ENCODE measurements around the gene TCN1.
"Not testable (repeated sequence)": the region's sequence is repeated elsewhere in the genome, so short reads cannot be mapped to it uniquely, and the experiment has no call there.

The TCN1 gene

DNA sequence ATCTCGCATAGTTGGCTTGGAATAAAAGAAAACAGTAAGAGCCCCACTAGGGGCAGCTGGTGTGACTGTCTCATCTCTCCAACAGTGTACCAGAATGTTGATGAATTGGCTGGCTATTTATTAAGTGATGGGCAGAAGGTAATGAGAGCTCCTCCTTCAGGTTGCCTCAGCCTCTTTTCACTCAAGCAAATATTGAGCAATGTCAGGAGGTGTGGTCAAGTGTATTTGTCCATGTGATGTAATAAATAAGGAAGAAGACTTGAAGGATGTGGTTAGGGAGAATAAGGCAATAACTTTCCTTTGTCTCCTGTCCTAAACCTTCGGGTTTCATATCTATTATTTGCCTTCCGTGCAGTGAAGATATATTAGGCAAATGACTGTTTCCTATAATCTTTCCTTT lies at the start of gene TCN1:
TCN1 (minus strand) TSS at position 91 of the 400 bp plus-strand sequence; CDS start at position 74, 17 bp downstream.
- DNase-seq, result no peak

DNA sequence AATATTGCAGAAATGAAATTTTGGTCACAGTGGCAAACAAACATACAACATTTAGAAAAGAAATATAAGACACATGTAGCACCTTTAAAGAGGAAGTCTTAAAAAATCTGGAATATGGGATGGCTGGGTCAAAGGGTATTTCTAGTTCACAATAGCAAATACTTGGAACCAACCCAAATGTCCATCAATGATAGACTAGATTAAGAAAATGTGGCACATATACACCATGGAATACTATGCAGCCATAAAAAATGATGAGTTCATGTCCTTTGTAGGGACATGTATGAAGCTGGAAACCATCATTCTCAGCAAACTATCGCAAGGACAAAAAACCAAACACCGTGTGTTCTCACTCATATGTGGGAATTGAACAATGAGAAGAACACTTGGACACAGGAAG lies 37.3 kb upstream of the TCN1 start:
- not testable (repeated sequence) for DNase-seq

DNA sequence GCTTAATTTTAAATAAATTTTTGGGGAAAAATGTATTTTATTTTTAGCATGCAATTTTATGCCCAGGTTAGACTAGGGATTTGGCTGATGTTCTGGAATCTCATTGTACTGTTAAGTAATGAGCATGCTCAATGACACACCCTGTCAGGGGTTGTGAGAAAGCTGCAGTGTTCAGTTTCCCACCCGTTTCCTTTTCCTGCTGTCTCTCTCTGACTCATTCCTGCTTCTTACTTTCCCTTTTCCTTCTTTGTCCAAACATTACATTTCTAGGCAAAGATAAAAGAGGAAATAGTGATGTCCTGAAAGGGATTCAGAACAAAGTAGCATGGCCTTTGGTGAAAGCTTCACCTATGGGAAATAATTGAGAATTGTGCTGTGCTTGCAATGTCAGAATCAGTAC lies 35.0 kb upstream of the TCN1 start:
- no peak for DNase-seq

- DNase-seq, result no peak
Observed at GRCh38 chr11:59900366-59901126, 34.3 kb upstream of the TCN1 start.

DNA sequence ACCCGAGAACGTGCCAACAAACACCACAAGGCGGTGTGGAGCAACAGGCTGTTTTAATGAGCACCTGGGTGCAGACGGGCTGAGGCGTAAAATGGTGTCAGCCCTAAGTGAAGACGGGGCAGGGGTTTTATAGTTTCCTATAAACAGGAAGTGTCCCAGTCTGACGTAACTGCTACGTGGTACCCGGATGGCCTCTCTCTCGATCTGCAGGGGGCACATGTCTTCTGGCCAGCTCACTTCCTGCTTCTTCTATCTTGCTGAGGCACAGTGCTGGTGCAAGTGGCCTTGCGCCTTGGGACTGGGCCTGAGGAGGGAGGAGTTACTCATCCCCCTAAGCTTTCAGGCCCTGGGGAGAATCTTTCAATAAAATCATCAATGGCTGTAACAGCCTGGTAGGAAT lies 33.2 kb upstream of the TCN1 start:
- DNase-seq, result no peak

GRCh38 chr11:59898650-59899049 lies 32.4 kb upstream of the TCN1 start:
- DNase-seq, result no peak

DNA sequence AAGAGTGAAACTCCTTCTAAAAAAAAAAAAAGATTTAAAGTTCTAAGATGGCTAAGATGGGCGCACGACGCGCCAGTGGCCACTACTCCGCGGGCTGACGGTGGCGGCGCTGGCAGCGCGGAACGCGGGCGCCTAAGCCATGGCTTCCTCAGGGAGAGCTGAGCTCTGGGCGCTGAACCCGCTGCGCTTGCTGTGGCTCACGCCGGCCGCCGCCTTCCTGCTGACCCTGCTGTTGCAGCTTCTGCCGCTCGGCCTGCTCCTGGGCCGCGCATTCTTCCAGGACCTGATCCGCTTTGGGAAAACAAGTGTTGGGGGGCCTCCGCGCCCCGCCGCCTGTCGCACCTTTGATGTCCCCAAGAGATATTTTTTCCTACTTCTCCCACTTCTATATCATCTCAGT lies 31.8 kb upstream of the TCN1 start:
- DNase-seq, result no peak

DNA sequence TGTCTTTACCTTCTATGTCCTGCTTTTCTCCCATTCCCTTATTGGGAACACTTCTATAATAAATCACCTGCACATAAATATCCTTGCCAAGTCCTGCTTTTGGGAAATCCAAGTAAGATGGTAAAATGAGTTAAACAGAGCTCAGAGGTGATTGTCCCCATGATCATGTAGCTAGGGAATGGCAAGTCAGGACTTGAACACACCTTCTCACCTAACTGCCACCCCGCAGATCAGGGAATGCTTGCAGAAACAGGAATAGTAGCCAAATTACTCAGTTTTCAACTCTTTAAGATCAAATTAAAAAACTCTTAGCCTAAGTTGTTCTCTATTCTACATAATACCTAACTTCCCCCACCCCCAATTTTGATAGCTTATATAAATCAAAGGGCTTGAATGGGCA lies 28.3 kb upstream of the TCN1 start:
- DNase-seq, result no peak

- no peak for DNase-seq
Observed at GRCh38 chr11:59891781-59892181, 25.5 kb upstream of the TCN1 start.

- not testable (repeated sequence) for DNase-seq
Observed at GRCh38 chr11:59887156-59887555, 20.9 kb upstream of the TCN1 start.

- DNase-seq, result no peak
Observed at GRCh38 chr11:59883597-59883996, 17.3 kb upstream of the TCN1 start.

- no peak for DNase-seq
Observed at GRCh38 chr11:59879567-59879966, 13.3 kb upstream of the TCN1 start.

DNA sequence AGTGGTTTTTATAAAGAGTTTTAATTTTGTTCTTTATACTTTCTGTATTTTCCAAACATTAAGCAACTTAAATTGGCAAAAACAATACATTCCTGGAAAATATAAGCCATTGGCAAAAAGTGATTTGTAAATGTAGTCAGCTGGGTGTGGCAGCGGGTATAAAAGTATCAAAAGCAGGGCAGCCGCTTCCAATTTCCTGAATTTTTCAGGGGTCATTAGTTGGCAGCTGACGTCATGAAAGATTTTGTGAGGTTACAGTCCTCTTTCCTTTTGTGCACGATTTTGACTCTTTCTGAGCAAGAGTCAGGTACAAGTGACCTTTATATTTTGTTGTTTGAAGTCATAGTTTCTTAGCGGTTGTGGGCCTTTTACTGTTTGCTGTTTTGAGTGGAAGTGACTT lies 12.3 kb upstream of the TCN1 start, which contains the start of gene OOSP3:
OOSP3 (plus strand) TSS at position 208 of the 400 bp plus-strand sequence; CDS start at position 235, 27 bp downstream.
- no peak for DNase-seq

- DNase-seq, result no peak
Observed at GRCh38 chr11:59877784-59878183, 11.5 kb upstream of the TCN1 start.

GRCh38 chr11:59877325-59877724 lies 11.0 kb upstream of the TCN1 start:
- DNase-seq, result no peak

DNA sequence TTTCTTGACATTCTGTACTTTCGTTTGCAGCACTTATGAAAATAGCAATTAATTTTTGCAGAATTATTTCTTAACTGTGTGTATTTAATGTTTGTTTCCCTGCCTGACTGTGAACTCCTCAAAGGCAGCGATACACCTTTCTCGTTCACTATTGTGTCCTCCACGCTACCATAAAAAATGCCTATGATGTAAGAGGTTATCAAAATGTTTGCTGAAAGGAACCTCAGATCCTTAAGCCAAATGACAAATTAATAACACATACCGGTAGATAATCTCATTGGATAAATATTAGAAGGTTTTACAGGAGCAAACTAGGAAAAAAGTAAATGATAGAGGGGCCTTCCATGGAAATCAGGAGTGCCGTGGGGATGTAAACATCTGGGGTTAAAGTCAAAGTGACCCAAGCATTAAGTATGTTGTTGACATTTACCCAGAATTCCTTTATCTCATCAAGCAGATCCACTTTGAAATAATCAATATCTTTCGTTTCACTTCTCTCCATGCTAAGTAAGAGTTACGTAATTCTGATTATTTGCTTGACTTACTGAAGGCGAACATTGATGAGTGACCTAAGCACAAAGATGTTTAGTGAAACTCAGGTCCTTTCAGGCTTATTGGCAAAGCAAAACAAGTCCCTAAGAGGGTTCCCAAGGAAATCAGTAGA lies 9.7 kb upstream of the TCN1 start:
- DNase-seq, result no peak

DNA sequence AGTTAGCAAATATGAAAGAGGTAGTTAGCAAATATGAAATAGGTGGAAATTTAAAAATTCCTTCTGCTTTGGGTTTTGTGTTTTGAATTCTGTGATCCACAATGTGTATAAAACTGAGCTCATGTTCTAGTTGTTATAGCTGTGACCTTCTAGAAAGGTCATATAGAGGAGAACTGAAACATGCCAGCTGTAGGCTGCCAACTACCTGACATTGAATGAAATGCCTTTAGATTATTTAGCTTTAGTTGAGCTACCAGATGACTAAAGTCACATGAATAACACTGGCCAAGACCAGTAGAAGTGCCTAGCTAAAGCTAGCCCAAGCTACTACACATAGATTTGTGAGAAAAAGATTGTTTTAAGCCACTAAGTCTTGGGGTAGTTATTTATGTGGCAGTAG lies 5.8 kb upstream of the TCN1 start:
- no peak for DNase-seq

DNA sequence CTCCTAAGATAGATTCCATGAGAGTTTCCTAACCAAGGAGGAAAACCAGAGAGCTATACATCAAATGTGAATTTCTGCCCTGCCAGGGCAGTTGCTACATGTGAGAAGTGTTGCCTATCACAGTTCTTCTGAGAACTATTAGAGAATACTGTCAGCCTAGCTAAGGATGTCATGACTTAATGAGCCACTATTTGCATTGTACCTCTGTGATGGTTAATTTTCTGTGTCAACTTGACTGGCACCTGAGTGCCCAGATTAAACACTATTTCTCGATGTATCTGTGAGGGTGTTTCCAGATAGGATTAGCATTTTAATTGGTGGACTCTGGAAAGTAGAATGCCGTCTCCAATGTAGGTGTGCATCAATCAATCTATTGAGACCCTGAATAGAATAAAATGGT lies 1.7 kb upstream of the TCN1 start:
- DNase-seq, result no peak

GRCh38 chr11:59866836-59867235 lies 549 bp upstream of the TCN1 start:
- DNase-seq, result no peak

GRCh38 chr11:59865031-59865430 lies 1.3 kb downstream of the TCN1 start:
- no peak for DNase-seq

DNA sequence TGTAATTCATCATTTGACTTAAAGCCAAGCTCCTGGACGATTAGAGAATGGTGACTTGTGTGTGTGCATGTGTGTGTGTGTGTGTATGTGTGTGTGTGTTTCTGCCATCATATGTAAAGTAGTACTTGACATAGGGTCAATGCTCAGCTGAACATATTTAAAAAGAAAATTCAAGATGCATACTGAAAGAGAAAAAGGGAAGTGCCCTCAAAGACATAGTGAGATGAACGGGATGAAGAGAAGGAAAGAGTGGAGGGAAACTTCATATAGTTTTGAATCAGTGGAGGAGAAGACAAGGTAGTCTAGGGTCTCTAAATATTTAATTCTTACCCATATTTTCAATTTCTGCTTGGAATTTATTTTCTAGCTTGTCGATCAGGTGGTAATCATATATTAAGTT lies 4.0 kb downstream of the TCN1 start:
- no peak for DNase-seq

DNA sequence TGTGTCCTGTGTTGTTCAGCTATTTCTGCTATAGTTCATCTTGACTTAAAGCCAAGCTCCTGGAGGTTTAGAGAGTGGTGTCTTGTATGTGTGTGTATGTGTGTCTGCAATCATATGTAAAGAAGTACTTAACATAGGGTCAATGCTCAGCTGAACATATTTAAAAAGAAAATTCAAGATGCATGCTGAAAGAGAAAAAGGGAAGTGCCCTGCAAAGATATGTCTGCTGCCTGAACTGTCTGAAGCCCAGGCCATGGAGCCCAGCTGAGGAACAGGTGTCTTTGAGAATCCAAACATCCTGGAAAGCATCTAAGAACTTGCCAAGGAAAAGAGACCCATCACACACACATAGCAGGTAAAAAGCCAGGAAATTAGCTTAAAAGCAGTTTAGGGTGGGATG lies 6.6 kb downstream of the TCN1 start:
- DNase-seq, result no peak

- DNase-seq, result no peak
Observed at GRCh38 chr11:59857439-59858434, 8.6 kb downstream of the TCN1 start.

Measured in SHP77 treated with DMSO at 0.1 percent for 48 hours (cell line).